BJ (cell line): ENCODE results near the gene NDUFS1. TPM values are rescaled to one million over a fixed set of nuclear protein-coding genes. Genes with fewer than 3 reads are reported as not detected.
A peak's percentile ranks its signal among the peaks of the same experiment; 100 is the strongest.
"Not testable (repeated sequence)": the region's sequence is repeated elsewhere in the genome, so short reads cannot be mapped to it uniquely, and the experiment has no call there.

Source experiments
- CTCF ChIA-PET: fragments of 350-600 bp; formaldehyde crosslinking; extraction: SDS; loops from one replicate; lab custom pipeline; 2021; ENCODE audit warnings: antibody characterized with exemption, inconsistent platforms; lab: Yijun Ruan, JAX
- POLR2A ChIA-PET: fragments of 300-600 bp; sonication (Branson Sonifier 250); formaldehyde crosslinking; extraction: SDS; loops from one replicate; lab custom pipeline; 2021; ENCODE audit warnings: antibody characterized with exemption; lab: Charles Lee
- DNase-seq: peaks from one replicate; pipeline ENCODE4 v3.0.0-alpha.2; 2011; ENCODE audit warnings: low read depth
- H3K27me3 ChIP-seq: 2 replicates; pipeline ENCODE4 v1.6.0; 2011; ENCODE audit warnings: low read length; ENCODE audit not compliant: control insufficient read depth, insufficient read depth
- H3K36me3 ChIP-seq: 2 replicates; pipeline ENCODE4 v1.5.1; 2011; ENCODE audit warnings: low read length; ENCODE audit not compliant: control insufficient read depth, insufficient read depth
- H3K4me3 ChIP-seq: 2 replicates; pipeline ENCODE4 v1.5.1; 2011; ENCODE audit warnings: low read depth, mild to moderate bottlenecking, control low read depth, low read length
- CTCF ChIP-seq: IDR thresholded peaks from 2 replicates; pipeline ENCODE4 v1.5.1; 2011; ENCODE audit warnings: low read depth, mild to moderate bottlenecking, control low read depth, inconsistent platforms, low read length, moderate library complexity; ENCODE audit not compliant: insufficient read depth
- polyA plus RNA-seq: library from polyadenylated mRNA; depleted of rRNA; stranded (reverse); fragments of >200 nt; gene quantifications from 2 replicates; pipeline ENCODE4 v1.2.3, GENCODE V29; 2011

NDUFS1 gene
- polyA plus RNA-seq, 1 experiment = 79.9 TPM

DNA sequence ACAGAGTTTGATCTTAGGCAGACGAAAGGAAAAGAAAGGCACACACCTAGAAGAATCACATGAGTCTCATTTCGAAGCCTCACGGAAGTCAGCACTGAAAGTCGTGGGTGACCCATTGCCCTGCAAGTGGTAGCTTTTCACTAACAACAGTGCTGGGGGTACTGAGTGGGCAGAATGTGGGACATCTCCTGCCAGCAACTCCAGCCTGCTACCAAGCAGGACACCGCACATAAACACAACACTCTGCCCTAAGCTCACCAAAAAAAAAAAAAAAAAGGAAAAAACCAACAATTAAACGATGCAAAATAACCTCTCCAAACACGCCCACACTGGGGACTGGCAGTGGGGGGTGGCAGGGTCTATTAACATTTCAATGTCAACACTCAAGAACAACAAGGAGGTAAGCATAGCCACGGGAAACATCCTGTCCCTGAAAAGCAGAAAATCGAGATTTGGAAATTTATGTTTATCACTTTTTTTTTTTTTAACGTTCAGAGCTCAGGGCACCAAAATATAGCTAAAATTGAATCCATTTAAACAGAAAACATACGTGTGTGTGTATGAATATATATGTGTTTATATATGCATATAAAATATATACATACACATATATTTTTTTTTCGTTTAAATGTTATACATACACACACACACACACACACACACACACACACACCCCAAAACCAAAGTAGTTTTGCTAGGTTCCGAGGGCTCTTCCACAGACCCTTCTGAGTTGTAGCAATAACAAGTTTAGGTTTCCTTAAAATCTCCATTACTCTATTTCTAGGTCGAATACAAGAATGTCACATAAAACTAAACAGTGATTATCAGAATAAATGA lies 75.4 kb downstream of the NDUFS1 start:
- no peak for DNase-seq
- Histone ChIP-seq H3K4me3 (peak overlapping the region; percentile 53), H3K27me3 (no peaks in the 10 kb centered on the region), H3K36me3 (no peaks in the 10 kb centered on the region)
- ChIA-PET POLR2A (interaction anchor here (0.6 kb wide), 1 partner anchor 1155 kb away, joined by 3 read pairs; no protein-coding TSS in a partner anchor), CTCF (no interaction called here)
- TF ChIP-seq CTCF = no peak

DNA sequence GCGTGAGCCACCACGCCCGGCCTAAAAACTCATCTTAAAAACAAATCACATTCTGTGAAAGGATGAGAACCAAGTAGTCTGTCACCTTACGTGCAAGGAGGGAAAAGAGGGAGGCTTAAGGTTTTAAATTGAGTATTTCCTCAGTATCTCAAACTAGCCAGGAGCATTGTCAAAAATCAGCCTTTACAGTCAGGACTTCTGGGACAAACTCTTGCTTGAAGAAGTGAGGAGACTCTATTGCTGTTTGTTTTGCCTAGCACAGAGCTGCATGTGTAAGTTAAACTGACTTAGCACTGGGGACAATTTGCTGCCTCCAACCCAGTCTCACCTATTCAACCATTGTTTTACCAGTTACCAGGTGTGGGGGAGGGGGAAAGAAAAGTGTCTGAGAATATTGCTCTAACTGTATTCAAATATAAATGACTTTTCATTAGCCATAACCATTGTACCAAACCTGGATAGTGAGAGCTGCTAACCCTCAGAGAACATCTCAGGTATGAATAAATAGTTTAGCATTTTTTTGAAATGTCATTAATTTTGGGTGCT lies 76.9 kb downstream of the NDUFS1 start:
- ChIA-PET POLR2A (no interaction called here), CTCF (no interaction called here)
- no peak for DNase-seq
- Histone ChIP-seq H3K36me3 (no peaks in the 10 kb centered on the region), H3K27me3 (no peaks in the 10 kb centered on the region), H3K4me3 (no peak overlapping the region)
- TF ChIP-seq CTCF = no peak

DNA sequence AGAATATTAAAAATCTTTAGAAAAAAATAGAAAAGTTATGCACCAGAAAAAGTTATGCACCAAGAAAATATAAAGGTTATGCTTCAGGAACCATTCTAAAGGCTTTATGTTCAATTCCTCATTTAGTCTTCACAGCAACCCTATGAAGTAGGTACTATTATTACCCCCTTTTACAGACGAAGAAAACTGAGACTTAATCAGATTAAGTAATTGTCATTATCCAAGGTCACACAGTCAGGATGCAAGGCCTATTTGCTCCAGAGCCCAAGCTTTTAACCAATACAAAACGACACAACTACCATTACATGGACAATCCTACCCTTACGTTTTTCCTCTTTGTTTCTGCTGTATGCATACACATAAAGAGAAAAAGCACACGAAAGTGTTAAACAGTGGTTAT lies 78.3 kb downstream of the NDUFS1 start:
- H3K4me3 ChIP-seq = no peak overlapping the region
- ChIA-PET CTCF (no interaction called here), POLR2A (no interaction called here)
- DNase-seq = no peak
- no peaks in the 10 kb centered on the region for H3K36me3 ChIP-seq
- TF ChIP-seq CTCF = no peak
- no peaks in the 10 kb centered on the region for H3K27me3 ChIP-seq

DNA sequence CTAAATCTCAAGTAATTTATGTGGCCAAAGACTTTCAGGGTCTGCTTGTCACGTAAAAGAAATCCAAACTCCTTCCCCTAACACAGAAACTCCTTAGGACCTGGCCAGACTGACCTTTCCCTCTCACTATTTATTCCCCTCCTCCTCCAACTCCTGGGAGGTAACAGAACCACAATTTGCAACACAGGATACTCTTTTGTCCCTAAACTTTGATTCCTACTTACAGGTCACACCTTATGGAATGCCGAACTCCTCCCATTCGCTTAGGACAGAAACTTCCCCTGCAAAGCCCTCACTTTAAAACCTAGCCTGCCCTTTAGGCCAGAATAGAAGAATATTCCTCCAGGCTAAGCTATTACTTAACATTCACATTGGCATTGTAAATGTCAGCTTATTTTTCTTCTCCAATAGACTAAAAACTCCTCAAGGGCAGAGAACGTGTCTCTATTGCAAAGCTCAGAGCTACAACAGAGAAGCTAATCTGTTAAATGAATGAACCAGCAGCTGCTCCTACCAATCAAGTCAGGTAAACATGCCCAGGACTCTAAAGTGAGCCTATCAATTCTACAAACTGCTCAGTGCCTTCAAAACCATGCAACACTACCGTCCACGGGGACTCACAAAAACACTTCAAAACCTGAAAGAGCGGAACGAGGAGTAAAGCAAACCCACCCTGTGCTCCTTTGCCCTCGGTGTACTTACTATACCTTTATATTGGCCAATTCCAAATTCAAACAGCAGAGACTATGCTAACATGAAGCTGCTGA lies 79.4 kb downstream of the NDUFS1 start:
- Histone ChIP-seq H3K4me3 (no peak overlapping the region), H3K36me3 (no peaks in the 10 kb centered on the region), H3K27me3 (no peaks in the 10 kb centered on the region)
- no peak for DNase-seq
- ChIA-PET POLR2A (no interaction called here), CTCF (interaction anchor here (0.6 kb wide), 1 partner anchor 10 kb away, joined by 3 read pairs; no protein-coding TSS in a partner anchor)
- no peak for TF ChIP-seq CTCF

DNA sequence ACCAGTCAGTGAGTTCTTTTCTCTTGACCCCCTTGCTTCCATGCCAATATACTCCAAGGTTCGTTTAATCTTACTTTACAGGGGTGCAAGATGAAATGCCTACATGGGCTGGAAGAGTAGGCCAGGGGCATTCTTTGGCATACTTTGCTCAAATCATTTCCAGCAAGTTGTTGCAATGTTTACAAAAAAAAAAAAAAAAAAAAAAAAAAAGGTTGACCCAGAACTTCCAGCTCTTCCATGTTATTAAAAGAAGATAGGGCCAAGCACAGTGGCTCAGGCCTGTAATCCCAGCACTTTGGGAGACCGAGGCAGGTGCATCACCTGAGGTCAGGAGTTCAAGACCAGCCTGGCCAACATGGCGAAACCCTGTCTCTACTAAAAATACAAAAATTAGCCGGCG lies 81.4 kb downstream of the NDUFS1 start:
- H3K27me3 ChIP-seq, H3K4me3 ChIP-seq, POLR2A ChIA-PET, DNase-seq, H3K36me3 ChIP-seq: not testable (repeated sequence)
- CTCF ChIA-PET = interaction anchor here (0.9 kb wide), 1 partner anchor 8 kb away, joined by 3 read pairs; the partner anchor contains the start of gene INO80D
